Stimulated activated effector memory CD8-positive, alpha-beta T cell treated with anti-CD3 and anti-CD28 coated beads, Interleukin-12 subunit alpha, Interleukin-12 subunit beta, amount 100 ng/mL, for 72 hours (primary cell): Measurements from ENCODE around the gene ADAM12.
"Not testable (repeated sequence)": the region's sequence is repeated elsewhere in the genome, so short reads cannot be mapped to it uniquely, and the experiment has no call there.

Experiments used
- ATAC-seq: fragments of 150-1000 bp; cut with Tn5 transposase; 2 replicates; pipeline ENCODE4 v1.10.0; 2021
- DNase-seq, 2 donors: peaks; one replicate each; pipeline ENCODE4 v3.0.0; 2021 to 2022; ENCODE audit warnings: low spot score in 2 of 2
- H3K27ac Mint-ChIP-seq: one replicate; pipeline ENCODE4 v1.8.0; 2022; ENCODE audit warnings: mild to moderate bottlenecking, mixed read lengths
- H3K36me3 Mint-ChIP-seq: one replicate; pipeline ENCODE4 v1.8.0; 2022; ENCODE audit warnings: mild to moderate bottlenecking, mixed read lengths
- H3K4me1 Mint-ChIP-seq: one replicate; pipeline ENCODE4 v1.8.0; 2022; ENCODE audit warnings: mixed read lengths
- H3K4me3 Mint-ChIP-seq: one replicate; pipeline ENCODE4 v1.8.0; 2022; ENCODE audit warnings: mild to moderate bottlenecking, mixed read lengths
- H3K9me3 Mint-ChIP-seq: one replicate; pipeline ENCODE4 v1.8.0; 2022; ENCODE audit warnings: mixed read lengths

Gene ADAM12

GRCh38 chr10:125985557-125986240, 402.6 kb downstream of the ADAM12 start:
- H3K4me3 Mint-ChIP-seq: no peak overlapping the region
- H3K9me3 Mint-ChIP-seq: no peaks in the 10 kb centered on the region
- no peak for ATAC-seq
- DNase-seq: no peak
- no peaks in the 10 kb centered on the region for H3K36me3 Mint-ChIP-seq
- H3K4me1 Mint-ChIP-seq: peaks cover 22% of the 10 kb centered on the region
- H3K27ac Mint-ChIP-seq: no peak overlapping the region

GRCh38 chr10:125984865-125985495, 403.3 kb downstream of the ADAM12 start:
- no peak overlapping the region for H3K27ac Mint-ChIP-seq
- H3K4me1 Mint-ChIP-seq: peaks cover 22% of the 10 kb centered on the region
- no peak for ATAC-seq
- no peaks in the 10 kb centered on the region for H3K36me3 Mint-ChIP-seq
- no peak for DNase-seq
- no peaks in the 10 kb centered on the region for H3K9me3 Mint-ChIP-seq
- H3K4me3 Mint-ChIP-seq: no peak overlapping the region

GRCh38 chr10:125984346-125984745, 403.9 kb downstream of the ADAM12 start:
- no peak overlapping the region for H3K27ac Mint-ChIP-seq
- DNase-seq (no peak), ATAC-seq (no peak)

GRCh38 chr10:125983656-125984055, 404.6 kb downstream of the ADAM12 start:
- no peak overlapping the region for H3K4me3 Mint-ChIP-seq
- H3K27ac Mint-ChIP-seq: peak overlapping the region; percentile 53

More at GRCh38 chr10:125984346-125984745, 403.9 kb downstream of the ADAM12 start:
- no peak overlapping the region for H3K4me3 Mint-ChIP-seq
- peaks cover 22% of the 10 kb centered on the region for H3K4me1 Mint-ChIP-seq
- no peaks in the 10 kb centered on the region for H3K36me3 Mint-ChIP-seq
- no peaks in the 10 kb centered on the region for H3K9me3 Mint-ChIP-seq

GRCh38 chr10:125983161-125983560, 405.1 kb downstream of the ADAM12 start:
- H3K27ac Mint-ChIP-seq: peak overlapping the region; percentile 53
- ATAC-seq: no peak
- H3K4me1 Mint-ChIP-seq: peaks cover 22% of the 10 kb centered on the region
- H3K4me3 Mint-ChIP-seq: no peak overlapping the region
- H3K9me3 Mint-ChIP-seq: no peaks in the 10 kb centered on the region
- no peaks in the 10 kb centered on the region for H3K36me3 Mint-ChIP-seq
- DNase-seq: no peak

More at GRCh38 chr10:125983656-125984055, 404.6 kb downstream of the ADAM12 start:
- Mint-ChIP-seq H3K36me3 (no peaks in the 10 kb centered on the region), H3K9me3 (no peaks in the 10 kb centered on the region), H3K4me1 (peaks cover 22% of the 10 kb centered on the region)
- no peak for ATAC-seq
- no peak for DNase-seq

- Mint-ChIP-seq H3K4me1 (peaks cover 22% of the 10 kb centered on the region), H3K27ac (no peak overlapping the region), H3K36me3 (no peaks in the 10 kb centered on the region), H3K4me3 (no peak overlapping the region), H3K9me3 (no peaks in the 10 kb centered on the region)
- ATAC-seq (peak; percentile 76), DNase-seq (peak in 1 of 2 donors; percentile 15)
Measured at GRCh38 chr10:125982260-125982948, 405.9 kb downstream of the ADAM12 start.

- no peaks in the 10 kb centered on the region for H3K9me3 Mint-ChIP-seq
- no peak overlapping the region for H3K4me3 Mint-ChIP-seq
- H3K27ac Mint-ChIP-seq: no peak overlapping the region
- peaks cover 22% of the 10 kb centered on the region for H3K4me1 Mint-ChIP-seq
- no peaks in the 10 kb centered on the region for H3K36me3 Mint-ChIP-seq
- ATAC-seq (no peak), DNase-seq (no peak)
Measured at GRCh38 chr10:125980521-125981035, 407.7 kb downstream of the ADAM12 start.

GRCh38 chr10:125979976-125980375, 408.3 kb downstream of the ADAM12 start:
- Mint-ChIP-seq H3K36me3 (no peaks in the 10 kb centered on the region), H3K4me1 (peaks cover 22% of the 10 kb centered on the region), H3K4me3 (no peak overlapping the region), H3K27ac (no peak overlapping the region), H3K9me3 (no peaks in the 10 kb centered on the region)
- ATAC-seq (no peak), DNase-seq (no peak)

- Mint-ChIP-seq H3K4me1 (peaks cover 2% of the 10 kb centered on the region), H3K27ac (no peak overlapping the region), H3K9me3 (no peaks in the 10 kb centered on the region), H3K36me3 (no peaks in the 10 kb centered on the region), H3K4me3 (no peak overlapping the region)
- ATAC-seq (no peak), DNase-seq (no peak)
Measured at GRCh38 chr10:125976960-125977605, 411.2 kb downstream of the ADAM12 start.

GRCh38 chr10:125970077-125970630, 418.1 kb downstream of the ADAM12 start:
- H3K36me3 Mint-ChIP-seq, H3K4me3 Mint-ChIP-seq, ATAC-seq, H3K4me1 Mint-ChIP-seq, H3K27ac Mint-ChIP-seq, H3K9me3 Mint-ChIP-seq, DNase-seq: not testable (repeated sequence)

GRCh38 chr10:125967533-125967932, 420.7 kb downstream of the ADAM12 start:
- Mint-ChIP-seq H3K4me1 (no peaks in the 10 kb centered on the region), H3K4me3 (no peak overlapping the region), H3K9me3 (no peaks in the 10 kb centered on the region), H3K36me3 (no peaks in the 10 kb centered on the region), H3K27ac (no peak overlapping the region)
- DNase-seq (no peak), ATAC-seq (no peak)

- H3K36me3 Mint-ChIP-seq: no peaks in the 10 kb centered on the region
- H3K4me3 Mint-ChIP-seq: no peak overlapping the region
- H3K27ac Mint-ChIP-seq: no peak overlapping the region
- ATAC-seq: no peak
- DNase-seq: no peak
- H3K4me1 Mint-ChIP-seq: no peaks in the 10 kb centered on the region
- no peaks in the 10 kb centered on the region for H3K9me3 Mint-ChIP-seq
Measured at GRCh38 chr10:125964558-125964957, 423.7 kb downstream of the ADAM12 start.
